Umbilical cord (tissue), 2 donors: ENCODE measurements around the gene ADGB. TPM values are rescaled to one million over a fixed set of nuclear protein-coding genes. Genes with fewer than 3 reads are reported as not detected.

ENCODE experiments used
- DNase-seq: peaks from one replicate; pipeline ENCODE4 v3.0.0-alpha.2; 2015; ENCODE audit warnings: low spot score
- total RNA-seq: library from RNA; depleted of rRNA; stranded (reverse); fragments of >200 nt; gene quantifications from one replicate; pipeline ENCODE4 v1.2.3, GENCODE V29; 2014; ENCODE audit warnings: low replicate concordance; ENCODE audit not compliant: insufficient read depth

The ADGB gene
- total RNA-seq, 1 donor from 2014 or later, result 0.48 TPM

GRCh38 chr6:146860583-146860982 is 261.8 kb downstream of the ADGB start:
- DNase-seq, result no peak

GRCh38 chr6:146861029-146861563 is 262.3 kb downstream of the ADGB start:
- no peak for DNase-seq

- no peak for DNase-seq
Observed at GRCh38 chr6:146861716-146862115, 262.9 kb downstream of the ADGB start.

DNA sequence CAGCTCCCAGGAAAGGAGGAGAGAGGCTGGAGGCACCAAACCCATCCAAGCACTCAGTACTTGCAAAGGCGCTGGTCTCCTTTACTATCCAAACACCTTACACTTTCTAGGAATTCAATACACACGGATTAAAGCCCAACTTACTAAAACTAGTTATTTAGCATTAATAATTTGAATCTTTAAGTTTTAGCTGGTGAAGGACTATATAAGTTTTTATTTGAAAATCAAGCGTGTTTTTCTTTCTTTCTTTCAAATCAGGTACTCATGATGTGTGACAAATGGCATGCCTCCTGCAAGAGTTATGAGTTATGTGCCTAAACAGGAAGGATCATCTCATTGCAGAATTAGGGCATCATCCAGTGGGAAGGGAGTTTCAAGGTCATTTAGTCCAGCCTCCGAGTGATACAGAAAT is 263.7 kb downstream of the ADGB start:
- no peak for DNase-seq

- no peak for DNase-seq
Observed at GRCh38 chr6:146864300-146864699, 265.5 kb downstream of the ADGB start.

GRCh38 chr6:146864885-146865284 is 266.1 kb downstream of the ADGB start:
- DNase-seq, result no peak

Other genes with a start within 250 kb of the ADGB start
- gene RAB32, start 55.1 kb upstream of the ADGB start, total RNA-seq, result 67.4 TPM